A204.1 (cell line): ENCODE results near the gene KNDC1.
"Not testable (repeated sequence)": the region's sequence is repeated elsewhere in the genome, so short reads cannot be mapped to it uniquely, and the experiment has no call there.

ENCODE experiments used
- FAIRE-seq: peaks from 2 replicates; lab custom pipeline; 2012; peaks lifted over from hg19 to GRCh38; lab: Jason Lieb, UNC

Gene KNDC1

GRCh38 chr10:133207627-133208026, 47.6 kb downstream of the KNDC1 start:
- no peak for FAIRE-seq

- no peak for FAIRE-seq
These were observed 48.4 kb downstream of the KNDC1 start for GRCh38 chr10:133208466-133208865.

GRCh38 chr10:133209117-133209516, 49.1 kb downstream of the KNDC1 start:
- FAIRE-seq: no peak

- FAIRE-seq: no peak
These were observed 49.6 kb downstream of the KNDC1 start for GRCh38 chr10:133209641-133210040.

- FAIRE-seq: no peak
These were observed 50.5 kb downstream of the KNDC1 start for GRCh38 chr10:133210398-133211140.

- no peak for FAIRE-seq
These were observed 51.3 kb downstream of the KNDC1 start for GRCh38 chr10:133211141-133211830.

GRCh38 chr10:133211959-133212852, 52.2 kb downstream of the KNDC1 start:
- no peak for FAIRE-seq

GRCh38 chr10:133212853-133213494, 53.0 kb downstream of the KNDC1 start:
- FAIRE-seq: no peak

GRCh38 chr10:133213641-133214467, 53.8 kb downstream of the KNDC1 start:
- no peak for FAIRE-seq

- no peak for FAIRE-seq
These were observed 54.7 kb downstream of the KNDC1 start for GRCh38 chr10:133214468-133215410.

GRCh38 chr10:133215586-133215985, 55.6 kb downstream of the KNDC1 start:
- no peak for FAIRE-seq

GRCh38 chr10:133216776-133217175, 56.8 kb downstream of the KNDC1 start:
- FAIRE-seq: no peak

GRCh38 chr10:133217800-133218589, 58.0 kb downstream of the KNDC1 start:
- FAIRE-seq: no peak

- FAIRE-seq: no peak
These were observed 58.9 kb downstream of the KNDC1 start for GRCh38 chr10:133218891-133219290.

- FAIRE-seq: no peak
These were observed 59.8 kb downstream of the KNDC1 start for GRCh38 chr10:133219782-133220181.

- FAIRE-seq: no peak
These were observed 61.3 kb downstream of the KNDC1 start for GRCh38 chr10:133221331-133221730.

- not testable (repeated sequence) for FAIRE-seq
These were observed 61.7 kb downstream of the KNDC1 start for GRCh38 chr10:133221756-133222155.

- no peak for FAIRE-seq
These were observed 64.1 kb downstream of the KNDC1 start for GRCh38 chr10:133224076-133224475.

- no peak for FAIRE-seq
These were observed 64.8 kb downstream of the KNDC1 start for GRCh38 chr10:133224756-133225372.
